Measurements from ENCODE around the gene PDCD2.

DNA sequence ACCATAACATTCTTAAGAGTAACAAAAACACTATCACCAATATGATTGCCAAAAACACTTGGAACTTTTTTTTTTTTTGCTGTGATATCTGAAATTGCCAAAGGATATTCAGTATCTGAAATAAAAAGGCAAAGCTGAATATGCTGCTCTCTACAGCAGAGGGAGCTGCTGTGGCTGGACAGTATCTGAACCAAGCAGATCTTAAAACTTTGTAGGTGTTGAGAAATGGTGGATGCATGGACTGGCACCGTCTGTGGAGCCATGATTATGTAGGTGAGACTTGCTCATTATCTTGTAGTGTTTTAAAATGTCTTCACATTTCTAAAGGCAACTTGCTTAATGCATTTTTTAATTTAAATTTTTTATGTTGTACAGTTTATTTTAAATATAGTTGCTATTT, 9.2 kb downstream of the PDCD2 start:
- TF ChIP-seq, protein P1, sequence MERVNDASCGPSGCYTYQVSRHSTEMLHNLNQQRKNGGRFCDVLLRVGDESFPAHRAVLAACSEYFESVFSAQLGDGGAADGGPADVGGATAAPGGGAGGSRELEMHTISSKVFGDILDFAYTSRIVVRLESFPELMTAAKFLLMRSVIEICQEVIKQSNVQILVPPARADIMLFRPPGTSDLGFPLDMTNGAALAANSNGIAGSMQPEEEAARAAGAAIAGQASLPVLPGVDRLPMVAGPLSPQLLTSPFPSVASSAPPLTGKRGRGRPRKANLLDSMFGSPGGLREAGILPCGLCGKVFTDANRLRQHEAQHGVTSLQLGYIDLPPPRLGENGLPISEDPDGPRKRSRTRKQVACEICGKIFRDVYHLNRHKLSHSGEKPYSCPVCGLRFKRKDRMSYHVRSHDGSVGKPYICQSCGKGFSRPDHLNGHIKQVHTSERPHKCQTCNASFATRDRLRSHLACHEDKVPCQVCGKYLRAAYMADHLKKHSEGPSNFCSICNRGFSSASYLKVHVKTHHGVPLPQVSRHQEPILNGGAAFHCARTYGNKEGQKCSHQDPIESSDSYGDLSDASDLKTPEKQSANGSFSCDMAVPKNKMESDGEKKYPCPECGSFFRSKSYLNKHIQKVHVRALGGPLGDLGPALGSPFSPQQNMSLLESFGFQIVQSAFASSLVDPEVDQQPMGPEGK (CRISPR knock-in tag; IDR thresholded peaks at IDR 0.05; ENCODE audit: borderline replicate concordance), result no peak
- no peak for TF ChIP-seq PPARA (CRISPR knock-in tag; IDR thresholded peaks at IDR 0.05; ENCODE audit: borderline replicate concordance)
- no peak for TF ChIP-seq TOX (CRISPR knock-in tag; IDR thresholded peaks at IDR 0.05; ENCODE audit: borderline replicate concordance)
- TF ChIP-seq, protein P2, sequence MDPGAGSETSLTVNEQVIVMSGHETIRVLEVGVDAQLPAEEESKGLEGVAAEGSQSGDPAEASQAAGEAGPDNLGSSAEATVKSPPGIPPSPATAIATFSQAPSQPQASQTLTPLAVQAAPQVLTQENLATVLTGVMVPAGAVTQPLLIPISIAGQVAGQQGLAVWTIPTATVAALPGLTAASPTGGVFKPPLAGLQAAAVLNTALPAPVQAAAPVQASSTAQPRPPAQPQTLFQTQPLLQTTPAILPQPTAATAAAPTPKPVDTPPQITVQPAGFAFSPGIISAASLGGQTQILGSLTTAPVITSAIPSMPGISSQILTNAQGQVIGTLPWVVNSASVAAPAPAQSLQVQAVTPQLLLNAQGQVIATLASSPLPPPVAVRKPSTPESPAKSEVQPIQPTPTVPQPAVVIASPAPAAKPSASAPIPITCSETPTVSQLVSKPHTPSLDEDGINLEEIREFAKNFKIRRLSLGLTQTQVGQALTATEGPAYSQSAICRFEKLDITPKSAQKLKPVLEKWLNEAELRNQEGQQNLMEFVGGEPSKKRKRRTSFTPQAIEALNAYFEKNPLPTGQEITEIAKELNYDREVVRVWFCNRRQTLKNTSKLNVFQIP (CRISPR knock-in tag; IDR thresholded peaks at IDR 0.05; ENCODE audit: borderline replicate concordance, low read depth), result no peak
- no peak for TF ChIP-seq GLIS3 (CRISPR knock-in tag; IDR thresholded peaks at IDR 0.05)
- TF ChIP-seq, protein P3, sequence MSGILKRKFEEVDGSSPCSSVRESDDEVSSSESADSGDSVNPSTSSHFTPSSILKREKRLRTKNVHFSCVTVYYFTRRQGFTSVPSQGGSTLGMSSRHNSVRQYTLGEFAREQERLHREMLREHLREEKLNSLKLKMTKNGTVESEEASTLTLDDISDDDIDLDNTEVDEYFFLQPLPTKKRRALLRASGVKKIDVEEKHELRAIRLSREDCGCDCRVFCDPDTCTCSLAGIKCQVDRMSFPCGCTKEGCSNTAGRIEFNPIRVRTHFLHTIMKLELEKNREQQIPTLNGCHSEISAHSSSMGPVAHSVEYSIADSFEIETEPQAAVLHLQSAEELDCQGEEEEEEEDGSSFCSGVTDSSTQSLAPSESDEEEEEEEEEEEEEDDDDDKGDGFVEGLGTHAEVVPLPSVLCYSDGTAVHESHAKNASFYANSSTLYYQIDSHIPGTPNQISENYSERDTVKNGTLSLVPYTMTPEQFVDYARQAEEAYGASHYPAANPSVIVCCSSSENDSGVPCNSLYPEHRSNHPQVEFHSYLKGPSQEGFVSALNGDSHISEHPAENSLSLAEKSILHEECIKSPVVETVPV (CRISPR knock-in tag; IDR thresholded peaks at IDR 0.05), result no peak
- no peak for TF ChIP-seq CSDC2 (CRISPR knock-in tag; IDR thresholded peaks at IDR 0.05)
- no peak for TF ChIP-seq ISL1 (CRISPR knock-in tag; IDR thresholded peaks at IDR 0.05)
- no peak for TF ChIP-seq ZFP3 (CRISPR knock-in tag; IDR thresholded peaks at IDR 0.05)
